Measurements from ENCODE around the gene FBXO11. TPM values are rescaled to one million over a fixed set of nuclear protein-coding genes. Genes with fewer than 3 reads are reported as not detected.

FBXO11 gene
- total RNA-seq, 4 donors from 2014 or later, result 37.3 to 53.8 (median 47.0) TPM

DNA sequence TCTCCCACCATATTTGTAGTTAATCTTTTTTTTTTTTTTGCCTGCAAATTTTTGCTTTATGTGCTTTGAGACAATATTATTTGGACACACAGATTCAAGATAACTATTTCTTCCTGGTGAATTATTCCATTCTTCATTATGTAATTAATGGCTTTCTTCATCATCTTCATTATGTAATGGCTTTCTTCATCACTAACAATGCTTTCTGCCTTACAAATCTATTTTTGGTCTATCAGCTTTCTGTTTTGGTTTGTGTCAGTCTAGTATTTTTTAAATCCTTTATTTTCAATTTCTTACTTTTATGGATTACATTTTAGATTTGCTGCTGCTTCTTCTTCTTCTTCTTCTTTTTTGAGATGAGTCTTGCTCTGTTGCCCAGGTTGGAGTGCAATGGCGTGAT lies 62.9 kb downstream of the FBXO11 start:
- Histone ChIP-seq H3K4me1 (peaks cover 25 to 37% (median 26%) of the 10 kb centered on the region in 4 donors), H3K36me3 (peaks cover 0 to 13% (median 7%) of the 10 kb centered on the region in 4 donors), H3K27me3 (no peaks in the 10 kb centered on the region), H3K9me3 (no peaks in the 10 kb centered on the region), H3K27ac (replicated peaks in 1 of 4) (no peak overlapping the region), H3K4me3 (no peak overlapping the region)
- intact Hi-C loops (cut with DNase I), result no loop called here
- TF ChIP-seq EP300 (IDR thresholded peaks at IDR 0.05) (no peak), POLR2A (IDR thresholded peaks at IDR 0.05; ENCODE audit: low read depth) (no peak), POLR2AphosphoS5 (IDR thresholded peaks at IDR 0.05) (no peak)
- TF ChIP-seq, protein P1, sequence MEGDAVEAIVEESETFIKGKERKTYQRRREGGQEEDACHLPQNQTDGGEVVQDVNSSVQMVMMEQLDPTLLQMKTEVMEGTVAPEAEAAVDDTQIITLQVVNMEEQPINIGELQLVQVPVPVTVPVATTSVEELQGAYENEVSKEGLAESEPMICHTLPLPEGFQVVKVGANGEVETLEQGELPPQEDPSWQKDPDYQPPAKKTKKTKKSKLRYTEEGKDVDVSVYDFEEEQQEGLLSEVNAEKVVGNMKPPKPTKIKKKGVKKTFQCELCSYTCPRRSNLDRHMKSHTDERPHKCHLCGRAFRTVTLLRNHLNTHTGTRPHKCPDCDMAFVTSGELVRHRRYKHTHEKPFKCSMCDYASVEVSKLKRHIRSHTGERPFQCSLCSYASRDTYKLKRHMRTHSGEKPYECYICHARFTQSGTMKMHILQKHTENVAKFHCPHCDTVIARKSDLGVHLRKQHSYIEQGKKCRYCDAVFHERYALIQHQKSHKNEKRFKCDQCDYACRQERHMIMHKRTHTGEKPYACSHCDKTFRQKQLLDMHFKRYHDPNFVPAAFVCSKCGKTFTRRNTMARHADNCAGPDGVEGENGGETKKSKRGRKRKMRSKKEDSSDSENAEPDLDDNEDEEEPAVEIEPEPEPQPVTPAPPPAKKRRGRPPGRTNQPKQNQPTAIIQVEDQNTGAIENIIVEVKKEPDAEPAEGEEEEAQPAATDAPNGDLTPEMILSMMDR (IDR thresholded peaks at IDR 0.05), result no peak
- WGBS, result 95% methylated on average over 1 of the region's 1 CpG
- DNase-seq (ENCODE audit: extremely low spot score), result no peak

DNA sequence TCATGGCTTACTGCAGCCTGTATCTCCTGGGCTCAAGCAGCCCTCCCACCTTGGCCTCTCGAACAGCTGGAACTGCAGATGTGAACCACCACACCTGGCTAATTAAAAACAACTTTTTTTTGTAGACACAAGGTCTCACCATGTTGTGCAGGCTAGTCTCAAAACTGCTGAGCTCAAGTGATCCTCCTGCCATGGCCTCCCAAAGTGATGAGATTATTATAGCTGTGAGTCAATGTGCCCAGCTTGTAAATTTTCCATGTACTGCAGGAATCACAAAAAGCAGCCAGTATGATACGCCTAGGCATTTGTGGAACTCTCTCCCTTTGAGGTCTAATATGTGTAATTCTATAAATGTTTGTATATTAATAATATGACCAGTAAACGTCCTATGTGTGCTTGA lies 63.5 kb downstream of the FBXO11 start:
- DNase-seq (ENCODE audit: extremely low spot score), result no peak
- Histone ChIP-seq H3K27ac (replicated peaks in 1 of 4) (no peak overlapping the region), H3K36me3 (peaks cover 3 to 18% (median 10%) of the 10 kb centered on the region in 4 donors), H3K9me3 (no peaks in the 10 kb centered on the region), H3K27me3 (no peaks in the 10 kb centered on the region), H3K4me1 (peaks cover 20 to 31% (median 26%) of the 10 kb centered on the region in 4 donors), H3K4me3 (no peak overlapping the region)
- intact Hi-C loops (cut with DNase I), result no loop called here
- TF ChIP-seq, protein P1 (IDR thresholded peaks at IDR 0.05), result no peak
- TF ChIP-seq POLR2AphosphoS5 (IDR thresholded peaks at IDR 0.05) (no peak), POLR2A (IDR thresholded peaks at IDR 0.05; ENCODE audit: low read depth) (no peak), EP300 (IDR thresholded peaks at IDR 0.05) (no peak)
- WGBS, result 65% methylated on average over 3 of the region's 3 CpGs

- H3K9me3 ChIP-seq, result no peaks in the 10 kb centered on the region
- DNase-seq (ENCODE audit: extremely low spot score), result no peak
- no peaks in the 10 kb centered on the region for H3K27me3 ChIP-seq
- no peak for TF ChIP-seq EP300 (IDR thresholded peaks at IDR 0.05)
- TF ChIP-seq POLR2AphosphoS5 (IDR thresholded peaks at IDR 0.05), result no peak
- TF ChIP-seq, protein P1 (IDR thresholded peaks at IDR 0.05), result no peak
- no peak for TF ChIP-seq POLR2A (IDR thresholded peaks at IDR 0.05; ENCODE audit: low read depth)
- H3K4me1 ChIP-seq, result peaks cover 4 to 13% (median 9%) of the 10 kb centered on the region in 4 donors
- 78% methylated on average over 4 of the region's 4 CpGs for WGBS
- H3K36me3 ChIP-seq, result peaks cover 42 to 58% (median 50%) of the 10 kb centered on the region in 4 donors
- H3K27ac ChIP-seq (replicated peaks in 1 of 4), result no peak overlapping the region
- intact Hi-C loops (cut with DNase I), result no loop called here
- no peak overlapping the region for H3K4me3 ChIP-seq
Observed at GRCh38 chr2:47838686-47839085, 67.6 kb downstream of the FBXO11 start.

GRCh38 chr2:47838249-47838648 lies 68.0 kb downstream of the FBXO11 start:
- peaks cover 42 to 62% (median 54%) of the 10 kb centered on the region in 4 donors for H3K36me3 ChIP-seq
- intact Hi-C loops (cut with DNase I), result no loop called here
- DNase-seq (ENCODE audit: extremely low spot score), result no peak
- no peaks in the 10 kb centered on the region for H3K9me3 ChIP-seq
- H3K4me1 ChIP-seq, result peaks cover 0 to 9% (median 5%) of the 10 kb centered on the region in 4 donors
- no peaks in the 10 kb centered on the region for H3K27me3 ChIP-seq
- no peak overlapping the region for H3K27ac ChIP-seq (replicated peaks in 1 of 4)
- WGBS, result 100% methylated on average over 1 of the region's 1 CpG
- TF ChIP-seq POLR2AphosphoS5 (IDR thresholded peaks at IDR 0.05) (no peak), POLR2A (IDR thresholded peaks at IDR 0.05; ENCODE audit: low read depth) (no peak), EP300 (IDR thresholded peaks at IDR 0.05) (no peak)
- TF ChIP-seq, protein P1 (IDR thresholded peaks at IDR 0.05), result no peak
- H3K4me3 ChIP-seq, result no peak overlapping the region

GRCh38 chr2:47833516-47833968 lies 72.8 kb downstream of the FBXO11 start:
- TF ChIP-seq EP300 (IDR thresholded peaks at IDR 0.05) (no peak), POLR2AphosphoS5 (IDR thresholded peaks at IDR 0.05) (no peak), POLR2A (IDR thresholded peaks at IDR 0.05; ENCODE audit: low read depth) (no peak)
- TF ChIP-seq, protein P1 (IDR thresholded peaks at IDR 0.05), result no peak
- Histone ChIP-seq H3K4me1 (no peaks in the 10 kb centered on the region), H3K27ac (replicated peaks in 1 of 4) (no peak overlapping the region), H3K4me3 (no peak overlapping the region), H3K36me3 (peaks cover 50 to 100% (median 80%) of the 10 kb centered on the region in 4 donors), H3K27me3 (no peaks in the 10 kb centered on the region), H3K9me3 (no peaks in the 10 kb centered on the region)
- WGBS, result 96% methylated on average over 2 of the region's 2 CpGs
- intact Hi-C loops (cut with DNase I), result no loop called here
- no peak for DNase-seq (ENCODE audit: extremely low spot score)
